Ecto neural progenitor cell (in vitro differentiated cells): ENCODE measurements around the gene GABBR1.

ENCODE experiments used
- DNase-seq: peaks from one replicate; pipeline ENCODE4 v3.0.0-alpha.2; 2018; ENCODE audit warnings: low spot score

GABBR1 gene

DNA sequence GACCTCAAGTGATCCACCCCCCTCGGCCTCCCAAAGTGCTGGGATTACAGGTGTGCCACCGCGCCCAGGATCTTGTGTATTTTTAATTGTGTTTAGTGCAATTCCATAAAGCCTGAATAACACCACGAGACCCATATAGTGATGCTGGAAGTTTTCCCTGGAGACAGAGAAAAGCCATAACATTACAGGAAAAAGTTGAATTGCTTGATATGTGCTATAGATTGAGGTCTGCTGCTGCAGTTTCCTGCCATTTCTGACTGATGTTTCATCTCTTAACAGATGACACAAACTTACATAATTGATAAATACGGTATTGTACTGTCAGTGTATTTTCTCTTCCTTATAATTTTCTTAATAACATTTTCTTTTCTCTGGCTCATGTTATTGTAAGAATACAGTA is 66.1 kb downstream of the GABBR1 start:
- DNase-seq: no peak

DNA sequence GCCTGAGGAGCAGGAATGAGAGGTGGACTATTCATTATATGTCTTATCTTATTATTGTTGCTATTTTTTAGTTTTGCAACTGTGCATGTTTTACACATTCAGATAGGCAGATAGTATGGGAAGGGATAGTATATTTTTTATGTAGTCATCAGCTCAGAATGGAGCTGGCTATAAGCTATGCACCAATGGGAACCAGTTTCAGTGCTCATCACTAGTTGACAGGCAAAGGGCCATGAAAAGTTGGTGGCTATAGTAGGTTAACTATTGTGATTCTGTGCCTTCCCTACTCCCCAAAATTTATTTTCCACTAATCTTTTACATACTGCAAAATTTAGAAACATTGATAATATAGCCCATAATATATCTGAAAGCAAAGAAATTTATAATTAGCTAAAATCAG is 68.1 kb downstream of the GABBR1 start:
- no peak for DNase-seq

DNA sequence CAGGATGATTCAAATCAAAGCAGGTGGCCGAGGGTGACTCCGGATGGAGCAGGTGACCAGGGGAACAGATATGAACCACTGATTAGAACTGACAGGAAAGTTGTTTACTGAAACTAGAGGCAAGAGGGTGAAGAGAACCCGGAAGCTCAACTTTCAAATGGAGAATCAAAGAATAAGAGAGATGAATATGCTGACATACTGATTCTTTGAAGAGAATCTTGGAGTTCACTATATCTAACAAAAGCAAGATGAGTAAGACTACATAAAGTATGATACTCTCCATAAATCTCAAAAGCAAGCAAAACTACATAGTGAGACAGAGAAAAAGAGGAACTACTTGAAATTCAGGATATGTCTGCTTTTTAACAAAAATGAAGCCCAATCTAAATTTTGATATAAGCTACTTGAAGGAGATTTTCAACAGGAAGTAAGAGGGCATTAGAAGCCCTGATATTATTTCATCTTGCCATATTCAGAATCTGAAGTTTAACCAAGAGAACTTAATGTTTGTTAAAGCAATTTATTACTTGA is 69.5 kb downstream of the GABBR1 start:
- DNase-seq: no peak

DNA sequence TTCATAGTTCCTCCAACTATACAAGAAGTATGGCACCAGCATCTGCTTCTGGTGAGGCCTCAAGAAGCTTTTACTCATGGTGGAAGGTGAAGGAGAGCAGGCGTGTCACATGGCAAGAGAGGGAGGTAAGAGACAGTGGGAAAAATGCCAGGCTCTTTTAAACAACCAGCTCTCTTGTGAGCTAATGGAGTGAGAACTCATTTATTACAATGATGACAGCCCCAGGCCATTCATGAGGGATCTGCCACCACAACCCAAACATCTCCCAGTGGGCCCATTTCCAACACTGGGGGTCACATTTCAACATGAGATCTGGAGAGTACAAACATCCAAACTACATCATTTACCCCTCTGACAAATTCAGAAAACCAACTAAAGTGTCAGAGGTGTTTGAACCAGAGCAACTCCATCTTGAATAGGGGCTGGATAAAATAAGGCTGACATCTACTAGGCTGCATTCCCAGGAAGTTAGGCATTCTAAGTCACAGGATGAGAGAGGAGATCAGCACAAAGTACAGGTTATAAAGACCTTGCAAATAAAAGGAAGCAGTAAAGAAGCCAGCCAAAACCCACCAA is 71.3 kb downstream of the GABBR1 start:
- DNase-seq: no peak

DNA sequence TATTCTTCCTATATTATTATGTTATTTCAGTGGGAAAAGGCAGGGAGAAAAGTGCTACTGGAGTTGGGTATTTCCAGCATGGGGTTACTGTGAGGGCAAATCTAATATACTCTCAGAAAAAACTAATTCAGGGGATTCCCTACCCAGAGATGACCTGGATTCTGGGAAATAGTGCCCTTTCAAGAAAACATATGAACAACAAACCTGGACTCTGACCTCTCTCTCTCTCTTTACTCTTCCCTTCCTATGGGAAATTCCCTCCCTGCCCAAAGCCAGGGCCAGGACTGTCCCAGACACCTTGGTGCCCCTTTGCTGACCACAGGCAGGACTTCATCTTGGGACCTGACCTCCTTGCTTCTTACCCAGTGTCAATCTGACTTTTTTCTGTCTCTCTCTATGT is 71.9 kb downstream of the GABBR1 start:
- no peak for DNase-seq

DNA sequence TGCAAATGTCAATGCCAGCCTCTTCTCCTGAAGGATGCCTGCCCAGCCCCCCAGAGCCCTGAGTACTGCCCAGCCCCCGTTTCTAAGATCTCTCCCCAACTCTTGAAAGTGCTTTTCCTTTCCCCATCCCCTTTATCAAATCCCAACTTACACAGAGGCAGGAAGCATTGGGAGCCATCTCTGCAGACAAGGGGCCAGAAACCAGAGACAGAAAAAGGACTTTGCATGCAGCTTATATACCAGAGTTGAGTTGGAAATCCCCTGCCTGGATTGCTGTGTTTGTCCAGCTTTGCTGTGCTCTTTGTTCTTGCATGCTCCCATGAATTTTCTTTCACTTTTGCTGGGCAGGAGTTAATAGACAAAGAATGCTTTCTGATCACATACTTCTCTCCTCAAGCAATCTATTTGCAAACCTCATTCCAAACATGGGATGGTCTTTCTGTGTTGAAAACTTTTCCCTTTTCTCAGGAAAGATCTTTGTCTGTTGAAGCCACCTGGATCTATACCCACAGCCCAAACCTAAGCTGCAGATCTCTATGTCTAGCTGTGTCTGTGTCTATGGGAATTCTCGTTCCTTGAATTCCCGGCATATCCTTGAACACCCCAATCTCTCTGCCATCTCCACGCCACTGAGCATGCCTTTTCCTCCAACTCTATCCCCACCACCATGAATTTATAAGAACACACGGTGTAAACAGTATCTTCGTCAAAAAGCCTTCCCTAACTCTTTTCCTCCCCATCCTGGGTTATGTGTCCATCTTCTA is 73.3 kb downstream of the GABBR1 start, which contains the start of gene UBD:
UBD (minus strand) TSS at position 209 of the 764 bp plus-strand sequence; CDS start at position 178, 31 bp downstream.
- DNase-seq: no peak

DNA sequence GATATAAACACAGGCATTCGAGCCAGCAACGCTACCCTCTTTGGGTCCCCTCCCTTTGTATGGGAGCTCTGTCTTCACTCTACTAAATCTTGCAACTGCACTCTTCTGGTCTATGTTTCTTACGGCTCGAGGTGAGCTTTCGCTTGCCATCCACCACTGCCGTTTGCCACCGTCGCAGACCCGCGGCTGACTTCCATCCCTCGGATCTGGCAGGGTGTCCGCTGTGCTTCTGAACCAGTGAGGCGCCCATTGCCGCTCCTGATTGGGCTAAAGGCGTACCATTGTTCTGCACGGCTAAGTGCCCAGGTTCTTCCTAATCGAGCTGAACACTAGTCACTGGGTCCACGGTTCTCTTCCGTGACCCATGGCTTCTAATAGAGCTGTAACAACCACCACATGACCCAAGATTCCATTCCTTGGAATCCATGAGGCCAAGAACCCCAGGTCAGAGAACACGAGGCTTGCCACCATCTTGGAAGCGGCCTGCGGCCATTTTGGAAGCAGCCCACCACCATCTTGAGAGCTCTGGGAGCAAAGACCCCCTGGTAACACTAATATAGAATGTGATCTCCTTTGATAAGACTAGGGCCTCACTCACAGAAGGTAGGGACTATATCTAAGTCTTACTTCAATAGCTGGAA is 74.4 kb downstream of the GABBR1 start:
- DNase-seq: no peak

DNA sequence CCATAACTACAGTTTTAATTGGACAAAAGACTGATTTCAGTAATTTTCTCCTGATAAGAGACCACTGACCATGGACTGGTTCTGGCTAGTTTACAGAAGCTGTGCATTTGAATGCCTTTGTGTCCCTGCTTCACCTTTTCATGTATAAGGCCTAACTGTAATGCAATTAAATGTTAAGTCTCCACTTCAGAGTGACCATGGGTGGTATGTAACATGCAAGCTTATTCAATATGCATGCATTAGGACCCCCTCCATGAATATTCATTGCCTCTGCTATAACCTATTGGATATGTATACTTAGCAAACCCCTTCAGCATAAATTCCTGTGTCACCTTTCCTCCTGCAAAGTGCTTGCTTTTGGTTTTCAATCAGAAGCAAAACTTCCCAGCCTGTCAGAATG is 75.7 kb downstream of the GABBR1 start:
- DNase-seq: no peak

DNA sequence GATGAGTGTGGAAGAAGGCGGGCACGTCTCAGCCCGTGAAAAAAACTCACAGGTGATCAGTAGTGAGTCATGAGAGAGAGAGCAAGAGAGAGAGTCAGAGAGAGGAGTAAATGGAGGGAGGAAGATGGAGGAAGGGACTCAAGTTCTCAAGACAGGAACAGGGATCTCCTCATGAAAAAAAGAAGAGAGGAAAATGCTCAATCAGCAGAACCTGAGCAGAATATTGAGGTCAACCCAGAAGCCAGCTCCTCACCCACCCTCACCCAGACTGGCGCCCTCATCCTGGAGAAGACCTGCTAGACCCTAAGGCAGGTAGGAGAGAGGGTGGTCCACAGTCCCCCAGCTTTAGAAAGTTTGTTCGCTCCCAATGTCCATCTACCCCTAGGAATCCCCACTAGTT is 78.2 kb downstream of the GABBR1 start:
- no peak for DNase-seq

DNA sequence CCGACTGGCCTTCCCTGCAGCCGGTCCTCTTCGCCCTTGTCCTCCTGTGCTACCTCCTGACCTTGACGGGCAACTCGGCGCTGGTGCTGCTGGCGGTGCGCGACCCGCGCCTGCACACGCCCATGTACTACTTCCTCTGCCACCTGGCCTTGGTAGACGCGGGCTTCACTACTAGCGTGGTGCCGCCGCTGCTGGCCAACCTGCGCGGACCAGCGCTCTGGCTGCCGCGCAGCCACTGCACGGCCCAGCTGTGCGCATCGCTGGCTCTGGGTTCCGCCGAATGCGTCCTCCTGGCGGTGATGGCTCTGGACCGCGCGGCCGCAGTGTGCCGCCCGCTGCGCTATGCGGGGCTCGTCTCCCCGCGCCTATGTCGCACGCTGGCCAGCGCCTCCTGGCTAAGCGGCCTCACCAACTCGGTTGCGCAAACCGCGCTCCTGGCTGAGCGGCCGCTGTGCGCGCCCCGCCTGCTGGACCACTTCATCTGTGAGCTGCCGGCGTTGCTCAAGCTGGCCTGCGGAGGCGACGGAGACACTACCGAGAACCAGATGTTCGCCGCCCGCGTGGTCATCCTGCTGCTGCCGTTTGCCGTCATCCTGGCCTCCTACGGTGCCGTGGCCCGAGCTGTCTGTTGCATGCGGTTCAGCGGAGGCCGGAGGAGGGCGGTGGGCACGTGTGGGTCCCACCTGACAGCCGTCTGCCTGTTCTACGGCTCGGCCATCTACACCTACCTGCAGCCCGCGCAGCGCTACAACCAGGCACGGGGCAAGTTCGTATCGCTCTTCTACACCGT is 79.5 kb downstream of the GABBR1 start:
- DNase-seq: peak; percentile 85

DNA sequence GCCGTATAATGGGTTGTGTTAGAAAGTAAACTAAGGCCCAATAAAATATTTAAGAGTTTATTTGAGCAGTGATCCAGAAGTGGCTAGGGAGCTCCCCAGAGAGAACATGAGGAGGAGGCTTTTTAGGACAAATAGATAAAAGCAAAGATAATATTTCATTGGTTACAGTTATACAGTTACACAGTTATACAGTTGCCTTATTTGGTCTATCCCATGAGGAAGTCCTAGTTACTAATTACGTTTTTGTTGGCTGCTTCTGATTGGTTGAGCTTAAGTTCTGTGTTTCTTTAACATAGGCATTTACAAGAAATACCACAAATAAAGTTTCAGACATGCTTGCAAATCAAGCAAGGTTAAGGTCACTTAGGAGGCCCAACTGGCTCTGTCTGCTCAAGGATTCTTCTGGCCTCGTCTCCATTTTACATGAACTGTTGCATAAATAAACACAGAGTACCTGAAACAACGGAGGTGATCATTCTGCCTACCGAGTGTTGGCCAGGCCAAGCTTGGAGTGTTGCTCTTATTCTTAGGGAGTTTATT is 80.4 kb downstream of the GABBR1 start:
- no peak for DNase-seq

DNA sequence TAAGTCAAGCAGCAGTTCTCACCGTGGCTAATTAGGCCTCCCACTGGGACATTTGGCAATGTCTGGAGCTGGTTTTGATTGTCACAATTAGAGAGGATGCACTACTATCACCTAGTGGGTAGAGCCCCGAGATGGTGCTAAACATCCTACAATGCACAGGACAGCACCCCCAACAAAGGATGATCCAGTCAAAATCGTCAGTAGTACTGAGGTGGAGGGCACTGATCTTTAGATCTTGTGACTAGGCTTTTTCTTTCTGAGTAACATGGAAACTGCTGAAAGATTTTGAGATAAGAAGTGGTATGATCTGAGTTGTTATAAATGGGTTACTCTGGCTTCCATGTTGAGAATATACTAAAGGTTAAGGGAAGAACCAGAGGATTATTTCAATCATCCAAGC is 85.4 kb downstream of the GABBR1 start:
- DNase-seq: no peak

DNA sequence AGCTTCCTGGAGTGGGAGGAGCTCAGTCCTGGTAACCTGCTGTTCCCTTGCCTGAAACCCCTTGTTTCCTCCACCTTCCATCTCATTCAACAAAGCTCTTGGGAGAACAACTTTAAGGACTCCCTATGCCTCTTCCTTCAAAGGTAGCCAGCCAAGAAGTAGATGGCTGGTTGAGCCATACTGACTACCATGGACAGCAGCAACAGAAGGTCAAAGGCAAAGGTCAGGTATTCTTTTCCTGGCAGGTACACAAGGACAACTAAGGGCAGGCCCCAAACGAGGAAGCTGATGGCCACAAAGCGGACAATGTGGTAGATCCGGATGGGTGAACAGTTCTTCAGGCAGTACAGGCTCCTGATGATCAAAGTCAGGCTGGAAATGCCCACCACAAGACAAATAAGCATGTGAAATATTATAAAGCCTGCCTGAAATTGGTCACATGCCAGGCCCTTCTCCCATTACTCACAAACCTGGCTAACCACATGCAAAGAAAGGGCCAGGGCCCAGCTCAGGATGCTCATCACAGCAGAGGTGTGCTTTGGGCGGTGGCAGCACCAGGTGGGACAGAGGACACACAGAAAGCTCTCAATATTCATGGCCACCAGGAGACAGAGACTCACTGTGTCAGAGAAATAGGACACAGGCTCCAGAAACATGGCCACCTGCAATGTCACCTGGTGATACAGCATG is 95.1 kb downstream of the GABBR1 start:
- DNase-seq: no peak

DNA sequence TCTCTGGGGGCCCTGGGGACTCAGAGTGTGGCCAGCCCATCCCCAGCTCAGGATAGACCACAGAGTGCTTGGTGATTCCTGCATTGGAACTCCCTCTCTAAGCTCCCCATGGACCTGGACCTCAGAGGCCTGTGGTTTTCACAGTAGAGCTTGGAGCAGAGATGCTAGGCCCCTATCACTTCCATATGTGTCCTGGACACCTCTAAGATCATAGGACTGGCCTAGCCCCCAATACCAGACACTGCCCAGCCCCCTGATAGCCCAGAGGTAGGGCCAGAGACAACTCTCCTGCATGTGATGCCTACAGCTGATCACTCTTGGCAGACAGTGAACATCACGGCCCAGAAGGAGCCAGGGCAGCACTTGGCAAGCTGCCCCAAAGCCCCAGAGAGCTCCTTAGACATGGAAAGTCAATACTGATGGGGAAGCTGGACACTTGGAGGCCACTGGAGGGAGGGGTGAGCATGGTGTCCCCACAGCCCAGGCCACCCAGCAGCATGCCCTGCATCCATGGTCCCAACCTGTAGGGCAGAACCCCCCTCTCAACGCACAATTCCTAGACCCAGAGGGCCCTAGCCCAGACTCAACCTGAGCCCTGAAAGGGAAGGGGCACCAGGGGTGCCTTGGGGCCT is 100.5 kb downstream of the GABBR1 start:
- no peak for DNase-seq

DNA sequence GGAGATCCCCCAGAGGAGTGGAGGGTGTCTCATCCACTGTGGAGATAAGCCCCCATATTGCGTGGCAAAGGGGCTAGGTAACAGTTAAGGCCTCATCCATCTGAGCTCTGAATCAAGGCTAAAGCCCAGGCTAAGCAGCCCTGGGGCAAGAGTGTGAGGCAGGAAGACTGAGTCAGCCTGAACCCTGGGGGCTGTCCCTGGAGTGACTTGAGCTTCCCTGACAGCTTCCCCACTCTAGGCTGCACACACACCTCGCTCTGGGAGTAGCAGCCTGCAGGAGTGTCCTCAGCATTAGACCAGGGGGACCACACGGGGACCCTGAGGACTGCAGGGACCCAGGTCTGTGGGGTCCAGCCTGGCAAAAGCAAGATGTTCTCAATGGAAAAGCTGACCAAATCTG is 101.3 kb downstream of the GABBR1 start:
- no peak for DNase-seq

DNA sequence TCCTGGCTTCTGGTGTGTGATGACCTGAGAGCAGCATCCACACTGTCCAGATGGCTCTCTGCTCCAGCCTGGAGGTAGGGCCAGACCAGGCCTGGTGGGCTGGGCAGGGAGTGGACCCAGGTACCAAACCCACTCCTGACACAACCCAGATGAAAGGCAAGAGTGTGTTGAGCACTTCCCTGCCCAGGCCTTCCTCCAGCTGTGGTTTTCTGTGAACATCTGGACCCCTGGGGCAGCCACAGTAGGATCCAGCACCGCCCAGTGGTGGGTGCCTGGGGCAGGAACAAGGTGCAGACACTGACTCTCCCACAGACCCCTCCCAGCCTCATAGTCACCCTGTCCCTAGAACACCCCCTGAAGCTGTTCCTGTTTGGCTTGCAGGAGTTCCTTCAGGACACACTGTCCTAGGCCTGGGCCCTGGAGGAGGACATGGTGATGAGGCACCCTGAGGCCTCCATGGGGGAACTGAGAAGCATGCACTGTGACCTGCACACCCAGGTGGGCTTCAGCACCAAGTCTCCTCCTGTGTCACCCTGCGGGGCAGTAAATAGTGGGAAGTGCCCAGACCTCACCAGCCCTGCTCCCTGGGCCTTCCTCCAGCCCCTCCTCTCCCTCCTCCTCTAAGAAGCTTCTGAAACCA is 102.2 kb downstream of the GABBR1 start:
- no peak for DNase-seq

DNA sequence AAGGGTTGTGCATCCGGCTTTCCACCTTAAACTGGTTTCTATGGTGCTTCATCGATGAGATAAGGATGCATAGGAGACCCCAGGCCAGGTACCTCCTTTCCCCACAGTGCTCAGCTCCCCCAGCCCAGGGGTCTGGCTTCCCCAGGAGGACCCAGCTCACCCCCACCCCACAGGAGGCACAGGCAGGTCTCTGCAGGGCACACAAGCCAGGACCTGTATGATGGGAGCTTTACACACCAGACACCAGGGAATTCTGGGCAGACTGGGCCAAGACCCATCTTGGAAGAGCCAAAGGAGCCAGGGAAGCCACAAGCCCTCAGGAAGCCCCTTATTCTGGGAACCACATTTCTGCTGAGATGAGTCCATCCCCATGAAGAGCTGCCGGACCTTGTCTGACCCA is 103.0 kb downstream of the GABBR1 start:
- no peak for DNase-seq

DNA sequence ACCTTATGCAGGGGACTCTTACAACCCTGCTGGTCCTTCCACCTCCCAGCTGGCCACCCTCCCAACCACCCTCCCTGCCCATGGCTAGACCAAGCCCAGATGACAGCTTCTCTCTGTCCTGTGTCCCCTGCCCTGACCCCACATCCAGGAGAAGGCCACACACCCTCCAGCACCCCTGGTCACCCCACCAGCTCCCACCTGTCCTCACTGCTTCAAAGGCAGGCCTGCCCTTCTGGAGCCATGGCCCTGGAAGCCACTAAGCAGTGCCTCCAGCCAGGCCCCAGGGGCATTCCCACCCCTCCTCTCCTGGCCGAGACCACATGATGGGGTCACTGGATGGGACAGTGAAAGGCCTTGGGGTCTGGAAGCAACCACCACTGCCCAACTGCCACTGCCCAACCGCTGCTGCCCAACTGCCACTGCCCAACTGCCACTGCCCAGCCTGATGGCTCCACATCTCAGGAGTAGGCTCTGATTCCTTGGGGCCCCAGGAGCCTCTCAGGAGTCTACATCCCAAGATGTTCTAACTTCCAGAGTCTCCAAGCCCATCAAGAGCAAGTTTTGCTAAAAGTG is 103.9 kb downstream of the GABBR1 start:
- DNase-seq: no peak

DNA sequence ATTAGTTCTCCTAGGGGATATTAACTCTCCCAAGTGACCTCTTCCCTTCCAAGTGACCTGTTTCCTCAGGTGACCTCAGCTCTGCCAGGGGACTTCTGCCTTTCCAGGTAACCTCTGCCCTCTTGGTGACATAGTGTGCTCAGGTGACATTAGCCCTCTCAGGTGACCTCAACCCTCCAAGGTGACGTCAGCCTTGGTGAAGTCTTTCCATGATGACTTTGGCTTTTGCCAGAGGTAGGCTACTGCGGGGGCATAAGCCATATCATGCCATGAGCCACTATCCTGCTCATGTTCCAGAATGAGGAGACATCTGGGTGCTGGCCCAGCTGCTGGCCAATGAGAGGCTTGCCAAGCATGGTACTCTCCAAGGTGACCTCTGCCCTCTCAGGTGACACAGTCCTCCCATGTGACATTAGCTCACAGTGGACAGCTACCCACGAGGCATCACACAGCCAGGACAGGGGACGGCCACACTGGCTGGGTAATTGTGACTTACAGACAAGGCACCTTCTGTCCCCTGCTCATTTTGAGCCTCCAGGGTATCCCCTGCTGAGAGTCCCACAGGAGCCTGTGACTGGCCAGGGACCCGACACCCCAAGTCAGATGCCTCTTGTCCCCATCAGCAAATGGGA is 104.6 kb downstream of the GABBR1 start:
- DNase-seq: no peak

DNA sequence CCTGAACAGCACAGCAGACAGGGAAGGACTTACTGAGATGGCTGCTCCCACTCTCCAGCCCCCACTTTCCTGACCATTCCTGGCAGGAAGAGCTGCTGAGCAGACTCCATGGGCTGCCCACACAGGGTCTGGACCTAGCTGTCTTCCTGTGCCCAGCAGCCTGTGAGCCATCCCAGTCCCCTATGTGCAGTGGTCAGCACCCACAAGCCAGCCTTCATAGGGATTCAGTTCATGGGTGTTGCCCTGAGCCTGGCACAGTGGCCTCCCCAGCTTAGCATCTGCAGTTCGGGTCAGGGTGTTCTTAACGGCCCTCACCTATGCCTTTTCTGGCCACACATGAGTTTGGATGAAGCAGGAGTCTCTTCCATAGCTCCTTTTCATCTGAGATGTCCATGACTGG is 105.4 kb downstream of the GABBR1 start:
- no peak for DNase-seq
